GM10847 (cell line): ENCODE data around the gene MSRB3.

Experiments used
- POLR2A ChIP-seq: IDR thresholded peaks from 2 replicates; pipeline ENCODE4 v1.6.1; 2011; ENCODE audit not compliant: insufficient read length; ENCODE audit errors: extremely low read depth

Gene MSRB3

GRCh38 chr12:65333649-65334048, 55.2 kb downstream of the MSRB3 start:
- no peak for TF ChIP-seq POLR2A

GRCh38 chr12:65334521-65334920, 56.0 kb downstream of the MSRB3 start:
- TF ChIP-seq POLR2A = no peak

GRCh38 chr12:65335021-65335714, 56.7 kb downstream of the MSRB3 start:
- no peak for TF ChIP-seq POLR2A

GRCh38 chr12:65335981-65336380, 57.5 kb downstream of the MSRB3 start:
- no peak for TF ChIP-seq POLR2A

- TF ChIP-seq POLR2A = no peak
These were observed 60.7 kb downstream of the MSRB3 start for GRCh38 chr12:65339161-65339560.

GRCh38 chr12:65343230-65343629, 64.7 kb downstream of the MSRB3 start:
- no peak for TF ChIP-seq POLR2A

- no peak for TF ChIP-seq POLR2A
These were observed 65.3 kb downstream of the MSRB3 start for GRCh38 chr12:65343801-65344200.

GRCh38 chr12:65355461-65355860, 77.0 kb downstream of the MSRB3 start:
- no peak for TF ChIP-seq POLR2A

GRCh38 chr12:65362234-65363031, 84.0 kb downstream of the MSRB3 start:
- TF ChIP-seq POLR2A = no peak

- TF ChIP-seq POLR2A = no peak
These were observed 85.6 kb downstream of the MSRB3 start for GRCh38 chr12:65364046-65364445.

- TF ChIP-seq POLR2A = no peak
These were observed 88.9 kb downstream of the MSRB3 start for GRCh38 chr12:65367396-65367795.

- no peak for TF ChIP-seq POLR2A
These were observed 89.6 kb downstream of the MSRB3 start for GRCh38 chr12:65368055-65368454.

- no peak for TF ChIP-seq POLR2A
These were observed 94.1 kb downstream of the MSRB3 start for GRCh38 chr12:65372574-65372973.

GRCh38 chr12:65384240-65384639, 105.8 kb downstream of the MSRB3 start:
- TF ChIP-seq POLR2A = no peak

- TF ChIP-seq POLR2A = no peak
These were observed 108.9 kb downstream of the MSRB3 start for GRCh38 chr12:65387396-65387795.

- TF ChIP-seq POLR2A = no peak
These were observed 111.0 kb downstream of the MSRB3 start for GRCh38 chr12:65389436-65389835.
